Brain microvascular endothelial cell (primary cell): ENCODE measurements around the gene HTT.
A peak's percentile ranks its signal among the peaks of the same experiment; 100 is the strongest.

Experiments used
- DNase-seq: peaks from one replicate; pipeline ENCODE4 v3.0.0-alpha.2; 2020
- H3K27ac ChIP-seq: fragments of 250-450 bp; sonication (Bioruptor Pico); 2 replicates; pipeline ENCODE4 v1.5.1; 2020; ENCODE audit warnings: mild to moderate bottlenecking, moderate library complexity
- H3K27me3 ChIP-seq: fragments of 250-450 bp; sonication (Bioruptor Pico); replicated peaks from 2 replicates; pipeline ENCODE4 v1.5.1; 2020; ENCODE audit warnings: mild to moderate bottlenecking
- H3K36me3 ChIP-seq: fragments of 250-450 bp; sonication (Bioruptor Pico); replicated peaks from 2 replicates; pipeline ENCODE4 v1.5.1; 2020; ENCODE audit warnings: mild to moderate bottlenecking
- H3K4me3 ChIP-seq: 2 replicates; pipeline ENCODE4 v1.5.1; 2011; ENCODE audit warnings: low read depth, mild to moderate bottlenecking, control low read depth, low read length, moderate library complexity
- CTCF ChIP-seq: IDR thresholded peaks from 2 replicates; pipeline ENCODE4 v1.5.1; 2011; ENCODE audit warnings: low read depth, mild to moderate bottlenecking, moderate library complexity, low read length, control low read depth, inconsistent platforms; ENCODE audit errors: missing control alignments
- in situ Hi-C: cut with HindIII; loops from 2 replicates; pipeline ENCODE4 v1.10.0; 2017; ENCODE audit warnings: low sequenced_read_pairs, low pct_ligation_motif_present

The HTT gene

DNA sequence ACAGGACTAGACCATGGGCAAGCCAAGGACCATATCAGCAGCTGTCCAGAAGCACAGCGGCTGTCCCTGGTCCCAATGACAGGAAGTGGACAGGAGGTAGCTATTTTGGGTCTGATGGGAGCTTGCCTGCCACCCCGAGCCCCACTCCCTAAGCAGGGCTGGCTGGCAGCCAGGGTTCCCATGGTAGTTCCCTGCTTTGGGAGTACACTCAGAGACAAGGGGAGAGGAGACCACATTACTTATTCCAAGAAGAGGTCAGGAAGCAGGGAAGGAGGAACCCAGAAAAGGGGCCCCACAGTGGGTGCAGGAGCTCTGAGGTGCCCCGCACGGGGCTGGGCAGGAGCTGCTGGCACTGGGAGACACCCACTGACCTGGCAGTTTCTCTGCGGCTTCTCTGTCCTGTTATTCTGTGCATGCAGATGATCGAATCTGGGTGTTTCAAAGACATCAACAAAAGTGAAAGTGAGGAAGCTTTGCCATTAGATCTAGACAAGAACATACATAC lies 36.5 kb upstream of the HTT start:
- Histone ChIP-seq H3K27ac (no peak overlapping the region), H3K27me3 (no peaks in the 10 kb centered on the region), H3K4me3 (no peak overlapping the region), H3K36me3 (no peaks in the 10 kb centered on the region)
- in situ Hi-C loops: no loop called here
- TF ChIP-seq CTCF: no peak
- DNase-seq: no peak

GRCh38 chr4:3039706-3040366 lies 34.6 kb upstream of the HTT start:
- TF ChIP-seq CTCF: no peak
- H3K27ac ChIP-seq: no peak overlapping the region
- no peaks in the 10 kb centered on the region for H3K27me3 ChIP-seq
- no peaks in the 10 kb centered on the region for H3K36me3 ChIP-seq
- H3K4me3 ChIP-seq: no peak overlapping the region
- DNase-seq: no peak
- in situ Hi-C loops: no loop called here

GRCh38 chr4:3040452-3041191 lies 33.9 kb upstream of the HTT start:
- no peak for DNase-seq
- in situ Hi-C loops: no loop called here
- Histone ChIP-seq H3K27ac (no peak overlapping the region), H3K27me3 (no peaks in the 10 kb centered on the region), H3K4me3 (no peak overlapping the region), H3K36me3 (no peaks in the 10 kb centered on the region)
- no peak for TF ChIP-seq CTCF

- Histone ChIP-seq H3K4me3 (peak overlapping the region; percentile 46), H3K36me3 (no peaks in the 10 kb centered on the region), H3K27me3 (no peaks in the 10 kb centered on the region), H3K27ac (no peak overlapping the region)
- no peak for TF ChIP-seq CTCF
- peak; percentile 64 for DNase-seq
- in situ Hi-C loops: no loop called here
These were observed 33.0 kb upstream of the HTT start for GRCh38 chr4:3041192-3042142.

- TF ChIP-seq CTCF: no peak
- Histone ChIP-seq H3K27ac (no peak overlapping the region), H3K36me3 (no peaks in the 10 kb centered on the region), H3K4me3 (peak overlapping the region; percentile 46), H3K27me3 (no peaks in the 10 kb centered on the region)
- no peak for DNase-seq
- in situ Hi-C loops: no loop called here
These were observed 32.3 kb upstream of the HTT start for GRCh38 chr4:3042226-3042625.
